ENCODE measurements around the gene TNC.

DNA sequence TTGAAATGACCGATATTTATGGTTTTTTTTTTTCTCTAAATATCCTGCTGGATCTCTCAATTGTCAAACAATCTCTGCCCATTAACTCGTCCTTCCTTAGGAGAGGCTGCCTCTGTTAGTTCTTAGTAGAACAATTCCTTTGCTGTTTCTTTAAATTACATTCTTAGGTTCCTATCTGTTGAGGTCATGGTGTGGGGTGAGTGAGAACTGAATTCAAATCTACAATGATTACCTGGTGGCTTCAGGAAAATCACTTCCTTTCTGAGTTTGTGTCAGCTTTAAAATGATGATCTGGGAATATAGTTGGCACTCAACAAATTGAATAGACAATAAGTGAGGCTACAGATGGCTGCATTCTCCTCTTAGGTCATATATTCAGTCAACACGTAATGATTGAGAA is 105.5 kb downstream of the TNC start:
- TF ChIP-seq, protein P1, sequence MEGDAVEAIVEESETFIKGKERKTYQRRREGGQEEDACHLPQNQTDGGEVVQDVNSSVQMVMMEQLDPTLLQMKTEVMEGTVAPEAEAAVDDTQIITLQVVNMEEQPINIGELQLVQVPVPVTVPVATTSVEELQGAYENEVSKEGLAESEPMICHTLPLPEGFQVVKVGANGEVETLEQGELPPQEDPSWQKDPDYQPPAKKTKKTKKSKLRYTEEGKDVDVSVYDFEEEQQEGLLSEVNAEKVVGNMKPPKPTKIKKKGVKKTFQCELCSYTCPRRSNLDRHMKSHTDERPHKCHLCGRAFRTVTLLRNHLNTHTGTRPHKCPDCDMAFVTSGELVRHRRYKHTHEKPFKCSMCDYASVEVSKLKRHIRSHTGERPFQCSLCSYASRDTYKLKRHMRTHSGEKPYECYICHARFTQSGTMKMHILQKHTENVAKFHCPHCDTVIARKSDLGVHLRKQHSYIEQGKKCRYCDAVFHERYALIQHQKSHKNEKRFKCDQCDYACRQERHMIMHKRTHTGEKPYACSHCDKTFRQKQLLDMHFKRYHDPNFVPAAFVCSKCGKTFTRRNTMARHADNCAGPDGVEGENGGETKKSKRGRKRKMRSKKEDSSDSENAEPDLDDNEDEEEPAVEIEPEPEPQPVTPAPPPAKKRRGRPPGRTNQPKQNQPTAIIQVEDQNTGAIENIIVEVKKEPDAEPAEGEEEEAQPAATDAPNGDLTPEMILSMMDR (IDR thresholded peaks at IDR 0.05) = no peak
- TF ChIP-seq POLR2A (IDR thresholded peaks at IDR 0.05) = no peak
